Endothelial cell of umbilical vein (primary cell): Measurements from ENCODE around the gene KAT6B.
"Not testable (repeated sequence)": the region's sequence is repeated elsewhere in the genome, so short reads cannot be mapped to it uniquely, and the experiment has no call there.

Source experiments
- EZH2 ChIP-seq: IDR thresholded peaks from 2 replicates; pipeline ENCODE4 v1.6.1; 2012; ENCODE audit warnings: borderline replicate concordance, low read depth, mild to moderate bottlenecking, moderate library complexity, low read length, inconsistent platforms; ENCODE audit not compliant: severe bottlenecking
- FOS ChIP-seq: IDR thresholded peaks from 2 replicates; pipeline ENCODE4 v1.6.1; 2011; ENCODE audit warnings: mild to moderate bottlenecking, low read length, moderate library complexity, borderline replicate concordance; ENCODE audit not compliant: insufficient read depth
- GATA2 ChIP-seq: IDR thresholded peaks from 2 replicates; pipeline ENCODE4 v1.7.0; 2011; ENCODE audit warnings: low read depth, mild to moderate bottlenecking, moderate library complexity, mixed read lengths, low read length; ENCODE audit not compliant: insufficient read length, insufficient read depth
- JUN ChIP-seq: IDR thresholded peaks from 2 replicates; pipeline ENCODE4 v1.6.1; 2011; ENCODE audit warnings: borderline replicate concordance, low read depth; ENCODE audit not compliant: insufficient read length, insufficient read depth
- MYC ChIP-seq: IDR thresholded peaks from one replicate; pipeline ENCODE4 v1.6.1; 2011; ENCODE audit warnings: mild to moderate bottlenecking, low read depth, low read length
- POLR2A ChIP-seq: IDR thresholded peaks from 2 replicates; pipeline ENCODE4 v1.6.1; 2012; ENCODE audit warnings: low read depth, mild to moderate bottlenecking, control low read depth, low read length
- POLR2AphosphoS5 ChIP-seq: IDR thresholded peaks from 2 replicates; pipeline ENCODE4 v1.6.1; 2012; ENCODE audit warnings: low read depth, mild to moderate bottlenecking, control low read depth, low read length, moderate library complexity; ENCODE audit not compliant: insufficient read depth
- TF ChIP-seq, protein P1 (sequence below), 2 donors: IDR thresholded peaks; 1 replicate in 1 of 2; 2 replicates in 1 of 2; pipeline ENCODE4 v1.5.1; 2011; ENCODE audit warnings: low read length in 2 of 2, mild to moderate bottlenecking in 2 of 2, moderate library complexity in 2 of 2, control low read depth in 1 of 2, inconsistent platforms in 1 of 2, low read depth in 1 of 2; ENCODE audit not compliant: insufficient read depth in 1 of 2; ENCODE audit errors: extremely low read depth in 1 of 2
- TF ChIP-seq, protein P2 (sequence below): IDR thresholded peaks from 2 replicates; pipeline ENCODE4 v1.6.1; 2011; ENCODE audit not compliant: insufficient read depth, insufficient read length

DNA sequence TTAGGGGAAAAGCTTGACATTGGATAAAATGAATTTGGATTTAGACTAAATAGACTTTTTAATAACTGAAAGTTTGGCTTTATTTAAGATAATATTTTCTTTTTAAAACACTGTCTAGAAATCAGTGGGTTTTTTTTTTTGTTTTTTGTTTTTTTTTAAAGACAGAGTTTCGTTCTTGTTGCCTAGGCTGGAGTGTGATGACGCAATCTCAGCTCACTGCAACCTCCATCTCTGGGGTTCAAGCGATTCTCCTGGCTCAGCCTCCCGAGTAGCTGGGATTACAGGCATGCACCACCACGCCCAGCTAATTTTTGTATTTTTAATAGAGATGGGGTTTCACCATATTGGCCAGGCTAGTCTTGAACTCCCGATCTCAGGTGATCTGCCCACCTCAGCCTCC, 66.9 kb downstream of the KAT6B start:
- not testable (repeated sequence) for TF ChIP-seq POLR2A, POLR2AphosphoS5, EZH2, FOS, GATA2, MYC, JUN
- TF ChIP-seq, protein P1, sequence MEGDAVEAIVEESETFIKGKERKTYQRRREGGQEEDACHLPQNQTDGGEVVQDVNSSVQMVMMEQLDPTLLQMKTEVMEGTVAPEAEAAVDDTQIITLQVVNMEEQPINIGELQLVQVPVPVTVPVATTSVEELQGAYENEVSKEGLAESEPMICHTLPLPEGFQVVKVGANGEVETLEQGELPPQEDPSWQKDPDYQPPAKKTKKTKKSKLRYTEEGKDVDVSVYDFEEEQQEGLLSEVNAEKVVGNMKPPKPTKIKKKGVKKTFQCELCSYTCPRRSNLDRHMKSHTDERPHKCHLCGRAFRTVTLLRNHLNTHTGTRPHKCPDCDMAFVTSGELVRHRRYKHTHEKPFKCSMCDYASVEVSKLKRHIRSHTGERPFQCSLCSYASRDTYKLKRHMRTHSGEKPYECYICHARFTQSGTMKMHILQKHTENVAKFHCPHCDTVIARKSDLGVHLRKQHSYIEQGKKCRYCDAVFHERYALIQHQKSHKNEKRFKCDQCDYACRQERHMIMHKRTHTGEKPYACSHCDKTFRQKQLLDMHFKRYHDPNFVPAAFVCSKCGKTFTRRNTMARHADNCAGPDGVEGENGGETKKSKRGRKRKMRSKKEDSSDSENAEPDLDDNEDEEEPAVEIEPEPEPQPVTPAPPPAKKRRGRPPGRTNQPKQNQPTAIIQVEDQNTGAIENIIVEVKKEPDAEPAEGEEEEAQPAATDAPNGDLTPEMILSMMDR (IDR thresholded peaks at IDR 0.05; ENCODE audit: extremely low read depth in 1 of 2, insufficient read depth in 1 of 2, low read depth in 1 of 2, low read length in 2 of 2) = not testable (repeated sequence)
- TF ChIP-seq, protein P2, sequence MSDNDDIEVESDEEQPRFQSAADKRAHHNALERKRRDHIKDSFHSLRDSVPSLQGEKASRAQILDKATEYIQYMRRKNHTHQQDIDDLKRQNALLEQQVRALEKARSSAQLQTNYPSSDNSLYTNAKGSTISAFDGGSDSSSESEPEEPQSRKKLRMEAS = not testable (repeated sequence)
